ENCODE measurements around the gene KLF8. TPM values are rescaled to one million over a fixed set of nuclear protein-coding genes. Genes with fewer than 3 reads are reported as not detected.

KLF8 gene
- total and polyA plus RNA-seq, 2 experiments from 2014 or later = 1.7 to 1.8 TPM

DNA sequence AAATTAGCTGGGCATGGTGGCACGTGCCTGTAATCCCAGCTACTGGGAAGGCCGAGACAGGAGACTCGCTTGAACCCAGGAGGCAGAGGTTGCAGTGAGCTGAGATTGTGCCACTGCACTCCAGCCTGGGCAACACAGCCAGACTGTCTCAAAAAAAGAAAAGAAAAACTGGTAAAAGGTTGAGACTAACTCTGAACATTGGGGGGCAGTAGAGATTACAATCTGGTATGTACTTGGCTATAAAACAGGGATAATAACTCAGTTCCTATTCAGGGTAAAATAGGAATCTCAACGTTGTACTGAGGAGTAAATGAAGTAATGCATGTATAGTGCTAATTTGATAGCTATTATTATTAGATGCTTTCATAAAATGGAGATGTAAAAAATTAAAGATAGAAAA lies 12.5 kb upstream of the KLF8 start:
- no peak for TF ChIP-seq EZH2 (IDR thresholded peaks at IDR 0.05; ENCODE audit: insufficient read depth, poor library complexity, severe bottlenecking)
- TF ChIP-seq EZH2phosphoT487 (IDR thresholded peaks at IDR 0.05; ENCODE audit: insufficient read depth, low read depth) = no peak
- Histone ChIP-seq H3K9ac (no peak overlapping the region), H3K79me2 (ENCODE audit: insufficient read depth) (no peaks in the 10 kb centered on the region), H4K20me1 (ENCODE audit: insufficient read depth) (no peaks in the 10 kb centered on the region), H3K4me3 (no peak overlapping the region), H3F3A (ENCODE audit: insufficient read depth) (no peaks in the 10 kb centered on the region), H3K27ac (no peak overlapping the region), H3K9me3 (ENCODE audit: low read depth) (no peaks in the 10 kb centered on the region), H3K36me3 (ENCODE audit: low read depth) (no peaks in the 10 kb centered on the region), H3K4me2 (ENCODE audit: unreplicated experiment) (no peak overlapping the region), H3K9me2 (ENCODE audit: insufficient read depth) (no peaks in the 10 kb centered on the region), H2AFZ (no peak overlapping the region), H3K27me3 (replicated peaks; ENCODE audit: insufficient read depth) (no peaks in the 10 kb centered on the region), H3K4me1 (ENCODE audit: insufficient read depth) (no peaks in the 10 kb centered on the region)
- in situ Hi-C loops (cut with MboI) = no loop called here
- 0 to 2% methylated on average over 4 of the region's 4 CpGs for WGBS, 2 experiments (ENCODE audit: low coverage in 1 of 2, low lambda C conversion rate in 2 of 2, missing lambda C conversion rate in 2 of 2)
- peak; percentile 35 for DNase-seq

- no peaks in the 10 kb centered on the region for H3K9me2 ChIP-seq (ENCODE audit: insufficient read depth)
- no peaks in the 10 kb centered on the region for H3K4me1 ChIP-seq (ENCODE audit: insufficient read depth)
- no peak overlapping the region for H3K4me3 ChIP-seq
- no peaks in the 10 kb centered on the region for H3K36me3 ChIP-seq (ENCODE audit: low read depth)
- 53 to 59% methylated on average over 5 of the region's 5 CpGs for WGBS, 2 experiments (ENCODE audit: low coverage in 1 of 2, low lambda C conversion rate in 2 of 2, missing lambda C conversion rate in 2 of 2)
- H3K27ac ChIP-seq = no peak overlapping the region
- no peaks in the 10 kb centered on the region for H3K79me2 ChIP-seq (ENCODE audit: insufficient read depth)
- no peaks in the 10 kb centered on the region for H3K9me3 ChIP-seq (ENCODE audit: low read depth)
- H4K20me1 ChIP-seq (ENCODE audit: insufficient read depth) = no peaks in the 10 kb centered on the region
- no peak overlapping the region for H3K9ac ChIP-seq
- no peaks in the 10 kb centered on the region for H3K27me3 ChIP-seq (replicated peaks; ENCODE audit: insufficient read depth)
- DNase-seq = no peak
- no peak overlapping the region for H2AFZ ChIP-seq
- no peak overlapping the region for H3K4me2 ChIP-seq (ENCODE audit: unreplicated experiment)
- in situ Hi-C loops (cut with MboI) = no loop called here
- no peaks in the 10 kb centered on the region for H3F3A ChIP-seq (ENCODE audit: insufficient read depth)
- no peak for TF ChIP-seq EZH2 (IDR thresholded peaks at IDR 0.05; ENCODE audit: insufficient read depth, poor library complexity, severe bottlenecking)
- no peak for TF ChIP-seq EZH2phosphoT487 (IDR thresholded peaks at IDR 0.05; ENCODE audit: insufficient read depth, low read depth)
Observed at GRCh38 chrX:56221101-56221500, 11.1 kb upstream of the KLF8 start.

- H4K20me1 ChIP-seq (ENCODE audit: insufficient read depth) = no peaks in the 10 kb centered on the region
- in situ Hi-C loops (cut with MboI) = no loop called here
- no peaks in the 10 kb centered on the region for H3K9me2 ChIP-seq (ENCODE audit: insufficient read depth)
- no peaks in the 10 kb centered on the region for H3K9me3 ChIP-seq (ENCODE audit: low read depth)
- H3K4me2 ChIP-seq (ENCODE audit: unreplicated experiment) = no peak overlapping the region
- H3K36me3 ChIP-seq (ENCODE audit: low read depth) = no peaks in the 10 kb centered on the region
- H3K79me2 ChIP-seq (ENCODE audit: insufficient read depth) = no peaks in the 10 kb centered on the region
- H2AFZ ChIP-seq = no peak overlapping the region
- 66 to 72% methylated on average over 8 to 9 of the region's 28 CpGs for WGBS, 2 experiments (ENCODE audit: low coverage in 1 of 2, low lambda C conversion rate in 2 of 2, missing lambda C conversion rate in 2 of 2)
- H3K4me1 ChIP-seq (ENCODE audit: insufficient read depth) = no peaks in the 10 kb centered on the region
- no peaks in the 10 kb centered on the region for H3K27me3 ChIP-seq (replicated peaks; ENCODE audit: insufficient read depth)
- H3K9ac ChIP-seq = no peak overlapping the region
- H3K4me3 ChIP-seq = no peak overlapping the region
- no peak for DNase-seq
- H3F3A ChIP-seq (ENCODE audit: insufficient read depth) = no peaks in the 10 kb centered on the region
- H3K27ac ChIP-seq = no peak overlapping the region
- TF ChIP-seq EZH2phosphoT487 (IDR thresholded peaks at IDR 0.05; ENCODE audit: insufficient read depth, low read depth) (no peak), EZH2 (IDR thresholded peaks at IDR 0.05; ENCODE audit: insufficient read depth, poor library complexity, severe bottlenecking) (no peak)
Observed at GRCh38 chrX:56222473-56223000, 9.6 kb upstream of the KLF8 start.

DNA sequence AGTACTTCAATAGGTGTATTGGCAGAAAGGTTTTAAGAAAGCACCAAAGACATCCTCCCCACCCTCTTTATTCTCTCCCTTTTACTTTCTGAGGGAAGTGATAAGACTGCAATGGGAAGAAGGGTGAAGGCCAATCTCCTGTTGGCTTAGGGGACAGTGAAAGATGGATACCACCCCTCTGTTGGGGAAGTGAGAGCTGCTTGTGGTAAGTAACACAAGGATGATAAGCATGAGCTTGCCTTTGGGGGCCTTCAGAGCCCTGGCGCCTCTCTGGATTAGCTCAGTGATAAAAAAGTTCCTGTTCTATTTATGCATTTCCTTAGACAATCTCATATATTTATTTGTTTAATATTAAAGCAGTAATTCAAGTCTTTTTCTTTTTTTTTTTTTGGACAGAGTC lies 5.2 kb upstream of the KLF8 start:
- Histone ChIP-seq H4K20me1 (ENCODE audit: insufficient read depth) (no peaks in the 10 kb centered on the region), H2AFZ (no peak overlapping the region), H3F3A (ENCODE audit: insufficient read depth) (no peaks in the 10 kb centered on the region), H3K4me3 (no peak overlapping the region), H3K4me2 (ENCODE audit: unreplicated experiment) (no peak overlapping the region), H3K79me2 (ENCODE audit: insufficient read depth) (no peaks in the 10 kb centered on the region), H3K27me3 (replicated peaks; ENCODE audit: insufficient read depth) (no peaks in the 10 kb centered on the region), H3K9ac (no peak overlapping the region), H3K4me1 (ENCODE audit: insufficient read depth) (no peaks in the 10 kb centered on the region), H3K27ac (no peak overlapping the region), H3K36me3 (ENCODE audit: low read depth) (no peaks in the 10 kb centered on the region), H3K9me2 (ENCODE audit: insufficient read depth) (no peaks in the 10 kb centered on the region), H3K9me3 (ENCODE audit: low read depth) (no peaks in the 10 kb centered on the region)
- no peak for TF ChIP-seq EZH2phosphoT487 (IDR thresholded peaks at IDR 0.05; ENCODE audit: insufficient read depth, low read depth)
- no peak for TF ChIP-seq EZH2 (IDR thresholded peaks at IDR 0.05; ENCODE audit: insufficient read depth, poor library complexity, severe bottlenecking)
- in situ Hi-C loops (cut with MboI) = no loop called here
- DNase-seq = no peak
- WGBS, 2 experiments (ENCODE audit: low coverage in 1 of 2, low lambda C conversion rate in 2 of 2, missing lambda C conversion rate in 2 of 2) = 64 to 80% methylated on average over 1 of the region's 1 CpG

DNA sequence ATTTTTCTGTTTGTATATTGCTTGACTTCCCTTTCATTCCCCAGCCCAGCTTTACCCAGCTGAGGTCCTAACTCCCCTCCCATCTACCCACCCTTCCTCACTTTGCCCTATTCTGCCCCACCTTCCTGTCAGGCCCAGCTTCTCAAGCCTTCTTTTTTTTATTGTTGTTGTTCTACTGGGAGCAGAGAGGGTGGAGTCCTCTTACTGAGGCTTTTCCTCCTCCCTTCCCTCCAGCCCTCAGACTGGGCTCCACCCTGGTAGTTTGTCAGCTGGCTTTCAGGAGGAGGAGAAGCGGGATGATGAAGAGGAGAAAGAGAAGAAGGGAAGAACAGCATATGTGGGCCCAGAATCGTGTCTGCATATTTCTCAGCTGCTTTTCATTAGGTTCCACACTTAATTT lies 3.2 kb upstream of the KLF8 start:
- in situ Hi-C loops (cut with MboI) = no loop called here
- Histone ChIP-seq H3K79me2 (ENCODE audit: insufficient read depth) (no peaks in the 10 kb centered on the region), H3K27me3 (replicated peaks; ENCODE audit: insufficient read depth) (no peaks in the 10 kb centered on the region), H3K4me3 (no peak overlapping the region), H3F3A (ENCODE audit: insufficient read depth) (no peaks in the 10 kb centered on the region), H2AFZ (no peak overlapping the region), H3K9me2 (ENCODE audit: insufficient read depth) (no peaks in the 10 kb centered on the region), H3K4me1 (ENCODE audit: insufficient read depth) (no peaks in the 10 kb centered on the region), H3K9me3 (ENCODE audit: low read depth) (no peaks in the 10 kb centered on the region), H3K36me3 (ENCODE audit: low read depth) (no peaks in the 10 kb centered on the region), H3K4me2 (ENCODE audit: unreplicated experiment) (no peak overlapping the region), H4K20me1 (ENCODE audit: insufficient read depth) (no peaks in the 10 kb centered on the region), H3K27ac (no peak overlapping the region), H3K9ac (no peak overlapping the region)
- WGBS, 2 experiments (ENCODE audit: low coverage in 1 of 2, low lambda C conversion rate in 2 of 2, missing lambda C conversion rate in 2 of 2) = 0 to 13% methylated on average over 1 to 2 of the region's 2 CpGs
- TF ChIP-seq EZH2 (IDR thresholded peaks at IDR 0.05; ENCODE audit: insufficient read depth, poor library complexity, severe bottlenecking) (no peak), EZH2phosphoT487 (IDR thresholded peaks at IDR 0.05; ENCODE audit: insufficient read depth, low read depth) (no peak)
- peak; percentile 11 for DNase-seq

Data from GM23248 (cell line).